PC-3 (cell line): ENCODE measurements around the gene NEURL1B.

Experiments
- EZH2 ChIP-seq: fragments of 300-600 bp; sonication (generic); IDR thresholded peaks from one replicate; pipeline ENCODE4 v1.6.1; 2017; ENCODE audit warnings: antibody characterized with exemption, mild to moderate bottlenecking, low read length; ENCODE audit not compliant: unreplicated experiment
- EZH2phosphoT487 ChIP-seq: fragments of 300-600 bp; sonication (generic); IDR thresholded peaks from 2 replicates; pipeline ENCODE4 v1.6.1; 2018; ENCODE audit warnings: mild to moderate bottlenecking, antibody characterized with exemption, low read length, borderline replicate concordance
- TF ChIP-seq, protein P1 (sequence below): fragments of 300-600 bp; sonication (generic); conservative IDR thresholded peaks from 2 replicates; pipeline ENCODE4 v1.5.1; 2017; ENCODE audit warnings: antibody characterized with exemption, low read depth, mild to moderate bottlenecking, low read length

DNA sequence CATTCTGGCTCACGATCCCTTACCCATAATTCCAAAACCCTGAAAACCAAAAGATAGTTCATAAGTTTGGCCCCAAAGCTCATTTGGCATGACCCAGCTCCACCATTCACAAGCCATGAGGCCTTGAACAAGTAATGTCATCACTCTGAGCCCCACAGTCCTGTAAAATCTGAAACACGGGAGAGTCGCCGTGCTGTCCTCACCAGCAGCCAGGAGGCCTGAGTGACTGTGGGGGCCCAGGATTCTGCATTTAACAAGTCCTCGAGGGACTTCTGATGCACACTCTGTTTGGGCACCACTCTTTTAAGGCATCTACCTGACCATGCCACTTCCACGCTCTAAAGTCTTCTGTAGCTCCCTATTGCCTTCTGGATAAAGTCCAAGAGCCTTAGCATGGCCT is 89.2 kb downstream of the NEURL1B start:
- no peak for TF ChIP-seq EZH2
- TF ChIP-seq, protein P1, sequence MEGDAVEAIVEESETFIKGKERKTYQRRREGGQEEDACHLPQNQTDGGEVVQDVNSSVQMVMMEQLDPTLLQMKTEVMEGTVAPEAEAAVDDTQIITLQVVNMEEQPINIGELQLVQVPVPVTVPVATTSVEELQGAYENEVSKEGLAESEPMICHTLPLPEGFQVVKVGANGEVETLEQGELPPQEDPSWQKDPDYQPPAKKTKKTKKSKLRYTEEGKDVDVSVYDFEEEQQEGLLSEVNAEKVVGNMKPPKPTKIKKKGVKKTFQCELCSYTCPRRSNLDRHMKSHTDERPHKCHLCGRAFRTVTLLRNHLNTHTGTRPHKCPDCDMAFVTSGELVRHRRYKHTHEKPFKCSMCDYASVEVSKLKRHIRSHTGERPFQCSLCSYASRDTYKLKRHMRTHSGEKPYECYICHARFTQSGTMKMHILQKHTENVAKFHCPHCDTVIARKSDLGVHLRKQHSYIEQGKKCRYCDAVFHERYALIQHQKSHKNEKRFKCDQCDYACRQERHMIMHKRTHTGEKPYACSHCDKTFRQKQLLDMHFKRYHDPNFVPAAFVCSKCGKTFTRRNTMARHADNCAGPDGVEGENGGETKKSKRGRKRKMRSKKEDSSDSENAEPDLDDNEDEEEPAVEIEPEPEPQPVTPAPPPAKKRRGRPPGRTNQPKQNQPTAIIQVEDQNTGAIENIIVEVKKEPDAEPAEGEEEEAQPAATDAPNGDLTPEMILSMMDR, result no peak
- TF ChIP-seq EZH2phosphoT487, result no peak
